Gastrocnemius medialis (tissue), 4 donors: ENCODE data around the gene PALD1. TPM values are rescaled to one million over a fixed set of nuclear protein-coding genes. Genes with fewer than 3 reads are reported as not detected.

ENCODE experiments used
- ATAC-seq, 2 donors: fragments of 150-250 bp; one replicate each; pipeline ENCODE4 v1.9.1; 2016
- DNase-seq, 2 donors: peaks; one replicate each; pipeline ENCODE4 v3.0.0-alpha.2; 2019
- H3K27ac ChIP-seq, 4 donors: fragments of 200-600 bp; sonication (generic); 1 replicate in 1 of 4; 2 replicates in 3 of 4; pipeline ENCODE4 v1.5.1; 2016 to 2018; ENCODE audit warnings: mild to moderate bottlenecking in 2 of 4, moderate library complexity in 1 of 4
- H3K27me3 ChIP-seq, 3 donors: fragments of 200-600 bp; sonication (generic) in 2 of 3; 1 replicate in 1 of 3; 2 replicates in 2 of 3; pipeline versions ENCODE4 v1.5.1 to v1.6.0; 2016 to 2019; ENCODE audit warnings: mild to moderate bottlenecking in 1 of 3, moderate library complexity in 1 of 3
- H3K36me3 ChIP-seq, 2 donors: fragments of 200-600 bp; sonication (generic) in 1 of 2; one replicate each; pipeline ENCODE4 v1.5.1; 2017 to 2018
- H3K4me1 ChIP-seq, 2 donors: fragments of 200-600 bp; sonication (generic) in 1 of 2; one replicate each; pipeline ENCODE4 v1.5.1; 2016 to 2017; ENCODE audit warnings: mild to moderate bottlenecking in 2 of 2
- H3K4me3 ChIP-seq, 4 donors: fragments of 200-600 bp; sonication (generic) in 3 of 4; 1 replicate in 1 of 4; 2 replicates in 3 of 4; pipeline ENCODE4 v1.5.1; 2016 to 2019; ENCODE audit warnings: mild to moderate bottlenecking in 2 of 4
- H3K9me3 ChIP-seq, 3 donors: fragments of 200-600 bp; sonication (generic) in 2 of 3; 1 replicate in 1 of 3; 2 replicates in 2 of 3; pipeline ENCODE4 v1.5.1; 2016 to 2019
- POLR2A ChIP-seq, 2 donors: fragments of 450-650 bp; IDR thresholded peaks; one replicate each; pipeline ENCODE4 v1.6.1; 2017; ENCODE audit warnings: antibody characterized with exemption in 2 of 2, mild to moderate bottlenecking in 2 of 2, moderate library complexity in 2 of 2
- in situ Hi-C, 4 donors: fragments of 200-750 bp; cut with MboI; loops; one replicate each; pipeline versions ENCODE4 v1.15.0 to v1.8.0; 2017; ENCODE audit warnings: low sequenced_read_pairs in 4 of 4
- intact Hi-C: fragments of 100-400 bp; cut with DNase I; formaldehyde crosslinking; loops from one replicate; pipeline ENCODE4 v1.15.1; 2023; ENCODE audit warnings: low total_unique reads
- total RNA-seq, 4 donors: library from RNA; depleted of rRNA; stranded (reverse); fragments of >200 nt; gene quantifications; one replicate each; pipeline versions ENCODE4 v1.1.0 to v1.2.3, GENCODE V29; 2016
- TF ChIP-seq, protein P1 (sequence below), 5 experiments: fragments of 450-650 bp in 3 of 5; fragments of 200-600 bp in 2 of 5; sonication (generic) in 2 of 5; IDR thresholded peaks in 4 of 5; conservative IDR thresholded peaks in 1 of 5; 1 replicate in 4 of 5; 2 replicates in 1 of 5; pipeline ENCODE4 v1.5.1; 2016 to 2019; ENCODE audit warnings: antibody characterized with exemption in 5 of 5, mild to moderate bottlenecking in 3 of 5, moderate library complexity in 3 of 5

PALD1 gene
- total RNA-seq, 4 donors from 2014 or later, result 1.4 to 4.1 (median 2.3) TPM

DNA sequence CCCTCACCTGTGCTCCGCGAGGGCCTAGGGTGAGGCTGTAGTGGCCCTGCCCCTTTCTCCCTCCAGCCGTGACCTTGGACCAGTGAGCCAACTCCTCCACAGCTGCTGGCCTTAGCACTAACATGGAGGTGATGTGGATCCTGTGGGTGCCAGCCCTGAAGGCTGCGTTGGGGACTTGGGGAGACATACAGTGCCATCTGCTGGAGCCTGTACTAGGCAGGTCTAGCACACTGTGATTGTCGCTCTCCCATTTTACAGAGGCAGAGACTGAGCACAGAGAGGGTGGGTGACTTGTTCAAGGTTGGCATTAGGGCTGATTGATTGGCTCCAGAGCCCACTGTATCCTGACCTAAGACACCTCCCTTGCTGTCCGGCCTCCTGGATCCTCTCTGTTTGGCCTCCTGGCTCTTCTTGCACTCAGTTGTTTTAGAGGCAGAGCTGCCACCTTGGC lies 86.4 kb downstream of the PALD1 start:
- in situ Hi-C loops (no loop called here), intact Hi-C loops (no loop called here)
- H3K27ac ChIP-seq, result no peak overlapping the region
- peaks cover 9% of the 10 kb centered on the region in 2 donors for H3K4me1 ChIP-seq
- H3K4me3 ChIP-seq, result no peak overlapping the region
- DNase-seq (no peak), ATAC-seq (no peak)
- TF ChIP-seq, protein P1, sequence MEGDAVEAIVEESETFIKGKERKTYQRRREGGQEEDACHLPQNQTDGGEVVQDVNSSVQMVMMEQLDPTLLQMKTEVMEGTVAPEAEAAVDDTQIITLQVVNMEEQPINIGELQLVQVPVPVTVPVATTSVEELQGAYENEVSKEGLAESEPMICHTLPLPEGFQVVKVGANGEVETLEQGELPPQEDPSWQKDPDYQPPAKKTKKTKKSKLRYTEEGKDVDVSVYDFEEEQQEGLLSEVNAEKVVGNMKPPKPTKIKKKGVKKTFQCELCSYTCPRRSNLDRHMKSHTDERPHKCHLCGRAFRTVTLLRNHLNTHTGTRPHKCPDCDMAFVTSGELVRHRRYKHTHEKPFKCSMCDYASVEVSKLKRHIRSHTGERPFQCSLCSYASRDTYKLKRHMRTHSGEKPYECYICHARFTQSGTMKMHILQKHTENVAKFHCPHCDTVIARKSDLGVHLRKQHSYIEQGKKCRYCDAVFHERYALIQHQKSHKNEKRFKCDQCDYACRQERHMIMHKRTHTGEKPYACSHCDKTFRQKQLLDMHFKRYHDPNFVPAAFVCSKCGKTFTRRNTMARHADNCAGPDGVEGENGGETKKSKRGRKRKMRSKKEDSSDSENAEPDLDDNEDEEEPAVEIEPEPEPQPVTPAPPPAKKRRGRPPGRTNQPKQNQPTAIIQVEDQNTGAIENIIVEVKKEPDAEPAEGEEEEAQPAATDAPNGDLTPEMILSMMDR (IDR thresholded peaks at IDR 0.05 in 4 of 5, conservative IDR thresholded peaks at IDR 0.05 in 1 of 5), result no peak
- H3K27me3 ChIP-seq, result no peaks in the 10 kb centered on the region
- H3K36me3 ChIP-seq, result no peaks in the 10 kb centered on the region
- H3K9me3 ChIP-seq, result no peaks in the 10 kb centered on the region

DNA sequence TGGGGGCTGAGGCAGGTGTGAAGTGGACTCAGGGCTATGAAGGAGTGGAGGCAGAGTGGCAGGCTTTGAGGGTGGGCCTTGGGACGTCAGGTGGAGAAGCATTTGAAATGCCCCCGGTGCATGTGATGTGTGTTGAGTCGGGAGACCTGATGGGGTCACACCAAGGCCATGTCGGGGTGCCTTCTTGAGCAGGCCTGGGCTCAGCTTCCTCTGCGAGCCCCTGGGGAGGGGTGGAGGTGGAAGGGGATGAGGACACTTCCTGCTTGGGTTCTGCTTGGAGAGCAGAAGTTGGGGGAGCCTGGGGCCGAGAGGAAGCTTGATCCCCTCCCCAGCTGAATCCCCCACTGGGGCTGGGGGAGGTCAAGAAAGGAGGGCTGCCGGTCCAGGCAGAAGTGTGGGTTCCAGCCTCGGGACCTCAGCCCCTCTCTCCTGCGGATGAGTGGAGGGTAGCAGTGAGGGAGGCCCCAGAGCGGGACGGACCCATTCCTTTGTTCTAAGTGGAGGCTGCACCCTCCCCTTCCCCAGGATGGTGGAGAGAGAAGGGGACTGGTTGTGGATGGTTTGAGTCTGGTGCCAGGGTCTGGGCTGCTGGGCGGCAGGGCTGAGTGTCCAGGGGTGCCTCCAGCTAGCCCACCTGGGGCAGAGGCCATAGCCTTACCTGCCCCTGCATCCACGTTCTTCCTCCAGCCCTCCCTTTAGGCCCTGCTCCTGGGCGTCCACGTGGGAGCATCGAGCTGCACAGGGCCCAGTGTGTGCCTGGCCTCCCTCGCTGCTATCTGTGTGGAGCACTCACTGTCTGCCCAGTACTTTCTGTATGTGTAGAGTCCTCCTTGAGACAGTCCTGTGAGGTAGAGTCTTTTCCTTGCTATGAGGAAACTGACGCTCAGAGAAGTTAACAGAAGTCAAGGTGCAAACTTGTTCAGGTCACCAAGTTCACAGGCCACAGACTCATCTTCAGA lies 87.3 kb downstream of the PALD1 start:
- Histone ChIP-seq H3K27ac (no peak overlapping the region), H3K4me1 (peaks cover 4% of the 10 kb centered on the region in 2 donors), H3K4me3 (no peak overlapping the region), H3K36me3 (no peaks in the 10 kb centered on the region), H3K27me3 (no peaks in the 10 kb centered on the region), H3K9me3 (no peaks in the 10 kb centered on the region)
- intact Hi-C loops, result no loop called here
- no peak for TF ChIP-seq POLR2A (IDR thresholded peaks at IDR 0.05)
- TF ChIP-seq, protein P1 (IDR thresholded peaks at IDR 0.05 in 4 of 5, conservative IDR thresholded peaks at IDR 0.05 in 1 of 5), result no peak
- ATAC-seq (no peak), DNase-seq (no peak)
- in situ Hi-C loops, result no loop called here

DNA sequence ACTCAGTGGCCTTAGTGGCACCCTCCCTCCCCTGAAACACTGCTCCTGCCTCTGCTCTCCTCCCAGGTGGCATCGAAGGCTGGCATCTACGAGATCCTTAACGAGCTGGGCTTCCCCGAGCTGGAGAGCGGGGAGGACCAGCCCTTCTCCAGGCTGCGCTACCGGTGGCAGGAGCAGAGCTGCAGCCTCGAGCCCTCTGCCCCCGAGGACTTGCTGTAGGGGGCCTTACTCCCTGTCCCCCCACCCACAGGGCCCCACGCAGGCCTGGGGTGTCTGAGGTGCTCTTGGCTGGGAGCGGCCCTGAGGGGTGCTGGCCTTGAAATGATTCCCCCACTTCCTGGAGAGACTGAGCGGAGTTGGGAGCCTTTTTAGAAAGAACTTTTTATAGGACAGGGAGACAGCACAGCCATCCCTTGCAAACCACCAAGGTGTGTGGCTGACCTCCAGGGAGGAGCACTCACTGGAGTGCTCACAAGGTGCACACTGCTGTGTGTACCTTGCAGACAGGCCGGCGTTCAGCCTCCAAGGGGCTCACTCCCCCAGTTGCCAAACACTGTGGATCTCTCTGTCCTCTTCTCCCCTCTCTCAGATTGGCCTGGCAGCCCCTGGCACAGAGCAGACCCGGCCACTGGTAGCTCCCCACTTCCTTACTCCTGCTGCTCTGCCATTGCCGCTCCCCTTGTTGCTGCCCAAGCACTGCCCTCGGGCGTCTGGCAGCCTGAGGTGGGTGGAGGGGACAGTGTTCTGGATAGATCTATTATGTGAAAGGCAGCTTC lies 88.1 kb downstream of the PALD1 start:
- Histone ChIP-seq H3K4me1 (no peaks in the 10 kb centered on the region), H3K27ac (no peak overlapping the region), H3K9me3 (no peaks in the 10 kb centered on the region), H3K27me3 (no peaks in the 10 kb centered on the region), H3K36me3 (no peaks in the 10 kb centered on the region), H3K4me3 (no peak overlapping the region)
- TF ChIP-seq, protein P1 (IDR thresholded peaks at IDR 0.05 in 4 of 5, conservative IDR thresholded peaks at IDR 0.05 in 1 of 5), result no peak
- TF ChIP-seq POLR2A (IDR thresholded peaks at IDR 0.05), result no peak
- ATAC-seq (no peak), DNase-seq (no peak)
- intact Hi-C loops, result no loop called here
- in situ Hi-C loops, result no loop called here

DNA sequence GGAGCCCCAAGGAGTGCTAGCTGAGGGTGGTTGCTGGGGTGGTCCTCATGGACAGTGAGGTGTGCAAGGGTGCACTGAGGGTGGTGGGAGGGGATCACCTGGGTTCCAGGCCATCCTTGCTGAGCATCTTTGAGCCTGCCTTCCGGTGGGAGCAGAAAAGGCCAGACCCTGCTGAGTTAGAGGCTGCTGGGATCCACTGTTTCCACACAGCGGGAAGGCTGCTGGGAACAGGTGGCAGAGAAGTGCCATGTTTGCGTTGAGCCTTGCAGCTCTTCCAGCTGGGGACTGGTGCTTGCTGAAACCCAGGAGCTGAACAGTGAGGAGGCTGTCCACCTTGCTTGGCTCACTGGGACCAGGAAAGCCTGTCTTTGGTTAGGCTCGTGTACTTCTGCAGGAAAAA lies 89.0 kb downstream of the PALD1 start:
- DNase-seq, result no peak
- Histone ChIP-seq H3K27me3 (no peaks in the 10 kb centered on the region), H3K4me1 (no peaks in the 10 kb centered on the region), H3K36me3 (no peaks in the 10 kb centered on the region), H3K27ac (no peak overlapping the region), H3K9me3 (no peaks in the 10 kb centered on the region), H3K4me3 (no peak overlapping the region)
- ATAC-seq, result no peak
- TF ChIP-seq, protein P1 (IDR thresholded peaks at IDR 0.05 in 4 of 5, conservative IDR thresholded peaks at IDR 0.05 in 1 of 5), result no peak
- TF ChIP-seq POLR2A (IDR thresholded peaks at IDR 0.05), result no peak
- in situ Hi-C loops, result no loop called here
- intact Hi-C loops, result no loop called here
